HG03196 (cell line): ENCODE results near the gene ERICH2.

ENCODE experiments used
- ATAC-seq: cut with Tn5 transposase; IDR thresholded peaks from one replicate; pipeline ENCODE4 v1.9.1; 2021; ENCODE audit not compliant: unreplicated experiment

ERICH2 gene

GRCh38 chr2:170762760-170763159 is 7.4 kb upstream of the ERICH2 start:
- no peak for ATAC-seq

- ATAC-seq, result no peak
These were observed 6.9 kb upstream of the ERICH2 start for GRCh38 chr2:170763232-170763631.

- no peak for ATAC-seq
These were observed 5.3 kb upstream of the ERICH2 start for GRCh38 chr2:170764880-170765261.

- no peak for ATAC-seq
These were observed 3.5 kb upstream of the ERICH2 start for GRCh38 chr2:170766693-170767092.

GRCh38 chr2:170770606-170771420 is 635 bp downstream of the ERICH2 start:
- peak; percentile 71 for ATAC-seq

- no peak for ATAC-seq
These were observed 1.3 kb downstream of the ERICH2 start for GRCh38 chr2:170771421-170771937.

- ATAC-seq, result no peak
These were observed 2.1 kb downstream of the ERICH2 start for GRCh38 chr2:170772295-170772694.

GRCh38 chr2:170774074-170774473 is 3.9 kb downstream of the ERICH2 start:
- ATAC-seq, result no peak

- no peak for ATAC-seq
These were observed 8.7 kb downstream of the ERICH2 start for GRCh38 chr2:170778900-170779299.

- no peak for ATAC-seq
These were observed 9.1 kb downstream of the ERICH2 start for GRCh38 chr2:170779304-170779703.

- no peak for ATAC-seq
These were observed 12.5 kb downstream of the ERICH2 start for GRCh38 chr2:170782673-170783072.

- no peak for ATAC-seq
These were observed 13.4 kb downstream of the ERICH2 start for GRCh38 chr2:170783549-170783948.

- ATAC-seq, result no peak
These were observed 28.8 kb downstream of the ERICH2 start for GRCh38 chr2:170798996-170799395.

GRCh38 chr2:170806548-170806947 is 36.4 kb downstream of the ERICH2 start:
- ATAC-seq, result no peak

GRCh38 chr2:170812710-170813600 is 42.8 kb downstream of the ERICH2 start:
- ATAC-seq, result no peak

GRCh38 chr2:170813611-170814532 is 43.7 kb downstream of the ERICH2 start:
- ATAC-seq, result no peak

- no peak for ATAC-seq
These were observed 44.5 kb downstream of the ERICH2 start for GRCh38 chr2:170814533-170815230.

- no peak for ATAC-seq
These were observed 45.1 kb downstream of the ERICH2 start for GRCh38 chr2:170815311-170815710.

GRCh38 chr2:170815746-170816503 is 45.7 kb downstream of the ERICH2 start:
- ATAC-seq, result no peak
